H1 (cell line): ENCODE data around the gene SLC4A1AP. TPM values are rescaled to one million over a fixed set of nuclear protein-coding genes. Genes with fewer than 3 reads are reported as not detected.

Experiments
- CTCF ChIA-PET: fragments of 300-600 bp; sonication (Branson Sonifier 250); formaldehyde crosslinking; loops from one replicate; lab custom pipeline; 2021; ENCODE audit not compliant: partially characterized antibody; lab: Charles Lee
- POLR2A ChIA-PET: fragments of 300-600 bp; sonication (Branson Sonifier 250); formaldehyde crosslinking; loops from one replicate; lab custom pipeline; 2021; ENCODE audit warnings: inconsistent platforms; ENCODE audit not compliant: partially characterized antibody; lab: Charles Lee
- DNase-seq, 2 experiments: peaks; one replicate each; pipeline versions ENCODE4 v3.0.0 to v3.0.0-alpha.2; 2010 to 2022; ENCODE audit warnings: low spot score in 2 of 2, low read depth in 1 of 2, mixed read lengths in 1 of 2
- FAIRE-seq: peaks from 2 replicates; lab custom pipeline; 2011; peaks lifted over from hg19 to GRCh38; lab: Jason Lieb, UNC
- H2AFZ ChIP-seq: 2 replicates; pipeline ENCODE4 v1.8.1; 2012; ENCODE audit warnings: low read length, inconsistent platforms
- H2AK5ac ChIP-seq: 2 replicates; pipeline ENCODE4 v1.6.1; 2013; ENCODE audit warnings: low read depth, low read length
- H2BK120ac ChIP-seq: replicated peaks from 2 replicates; pipeline ENCODE3; 2013; ENCODE audit warnings: low read depth, low read length, inconsistent platforms
- H2BK12ac ChIP-seq: 2 replicates; pipeline ENCODE4 v1.6.1; 2013; ENCODE audit warnings: low read depth, low read length
- H2BK15ac ChIP-seq: 2 replicates; pipeline ENCODE4 v1.6.1; 2013; ENCODE audit warnings: low read length
- H2BK20ac ChIP-seq: 2 replicates; pipeline ENCODE4 v1.6.1; 2013; ENCODE audit warnings: low read length
- H2BK5ac ChIP-seq: 2 replicates; pipeline ENCODE4 v1.6.1; 2013; ENCODE audit warnings: low read depth, low read length
- H3K14ac ChIP-seq: 2 replicates; pipeline ENCODE4 v1.6.1; 2013; ENCODE audit warnings: inconsistent platforms; ENCODE audit not compliant: insufficient read length
- H3K18ac ChIP-seq: 2 replicates; pipeline ENCODE4 v1.6.1; 2013; ENCODE audit warnings: low read length; ENCODE audit errors: extremely low read depth
- H3K23ac ChIP-seq: 2 replicates; pipeline ENCODE4 v1.6.1; 2013; ENCODE audit warnings: inconsistent platforms; ENCODE audit not compliant: insufficient read length
- H3K23me2 ChIP-seq: 2 replicates; pipeline ENCODE4 v1.6.1; 2013; ENCODE audit warnings: low read depth, low read length
- H3K27ac ChIP-seq: 2 replicates; pipeline ENCODE4 v1.6.1; 2011; ENCODE audit warnings: low read depth, low read length, inconsistent platforms
- H3K27me3 ChIP-seq, 4 experiments: replicated peaks in 1 of 4; 1 replicate in 1 of 4; 2 replicates in 3 of 4; pipeline versions ENCODE4 v1.6.1 to v1.8.1; 2011 to 2013; ENCODE audit warnings: low read length in 3 of 4, mild to moderate bottlenecking in 3 of 4, inconsistent platforms in 2 of 4, mixed read lengths in 2 of 4, moderate library complexity in 1 of 4; ENCODE audit not compliant: control insufficient read depth in 3 of 4, insufficient read depth in 3 of 4; ENCODE audit errors: extremely low read depth in 1 of 4
- H3K36me3 ChIP-seq, 4 experiments: 2 replicates each; pipeline versions ENCODE4 v1.6.1 to v1.8.1; 2011 to 2013; ENCODE audit warnings: mild to moderate bottlenecking in 4 of 4, low read length in 3 of 4, moderate library complexity in 2 of 4, control low read depth in 1 of 4, inconsistent platforms in 1 of 4; ENCODE audit not compliant: insufficient read depth in 4 of 4, control insufficient read depth in 2 of 4
- H3K4ac ChIP-seq: replicated peaks from 2 replicates; pipeline ENCODE3; 2013; ENCODE audit warnings: low read length, low read depth, mixed read lengths, inconsistent platforms; ENCODE audit not compliant: insufficient read length
- H3K4me1 ChIP-seq, 4 experiments: replicated peaks in 1 of 4; 1 replicate in 1 of 4; 2 replicates in 3 of 4; pipeline versions ENCODE4 v1.6.1 to v1.8.1; 2011 to 2013; ENCODE audit warnings: low read length in 3 of 4, inconsistent platforms in 2 of 4, mixed read lengths in 1 of 4; ENCODE audit not compliant: insufficient read depth in 4 of 4, control insufficient read depth in 3 of 4
- H3K4me2 ChIP-seq, 2 experiments: 2 replicates each; pipeline versions ENCODE4 v1.6.1 to v1.8.1; 2011 to 2013; ENCODE audit warnings: low read depth in 2 of 2, low read length in 2 of 2, control low read depth in 1 of 2, inconsistent platforms in 1 of 2, mild to moderate bottlenecking in 1 of 2; ENCODE audit not compliant: insufficient read depth in 1 of 2
- H3K4me3 ChIP-seq, 4 experiments: fragments of 200-600, 300-600 bp in 1 of 4; sonication (generic), shearing (Covaris generic), sonication (Bioruptor Twin) in 1 of 4; 2 replicates each; pipeline versions ENCODE4 v1.5.1 to v1.8.1; 2011 to 2016; ENCODE audit warnings: low read length in 4 of 4, low read depth in 3 of 4, control low read depth in 2 of 4, inconsistent platforms in 2 of 4, mild to moderate bottlenecking in 2 of 4, mixed read lengths in 1 of 4, moderate library complexity in 1 of 4; ENCODE audit not compliant: insufficient read depth in 2 of 4; ENCODE audit errors: extremely low read depth in 1 of 4
- H3K56ac ChIP-seq: replicated peaks from 2 replicates; pipeline ENCODE3; 2013; ENCODE audit warnings: low read depth, mild to moderate bottlenecking, mixed read lengths, low read length, inconsistent platforms; ENCODE audit not compliant: insufficient read length
- H3K79me1 ChIP-seq: 2 replicates; pipeline ENCODE4 v1.6.1; 2013; ENCODE audit warnings: low read depth, low read length, control low read depth
- H3K79me2 ChIP-seq, 2 experiments: 2 replicates each; pipeline versions ENCODE4 v1.6.1 to v1.8.1; 2012 to 2013; ENCODE audit warnings: low read length in 2 of 2, mild to moderate bottlenecking in 2 of 2, inconsistent platforms in 1 of 2; ENCODE audit not compliant: insufficient read depth in 2 of 2, control insufficient read depth in 1 of 2
- H3K9ac ChIP-seq, 4 experiments: replicated peaks in 1 of 4; 1 replicate in 1 of 4; 2 replicates in 3 of 4; pipeline versions ENCODE4 v1.6.1 to v1.8.1; 2011 to 2013; ENCODE audit warnings: low read depth in 3 of 4, low read length in 3 of 4, control low read depth in 2 of 4, mild to moderate bottlenecking in 2 of 4, moderate library complexity in 2 of 4, inconsistent platforms in 1 of 4; ENCODE audit errors: extremely low read depth in 1 of 4
- H3K9me3 ChIP-seq, 2 experiments: 2 replicates each; pipeline versions ENCODE4 v1.6.1 to v1.8.1; 2012 to 2013; ENCODE audit warnings: mild to moderate bottlenecking in 2 of 2, moderate library complexity in 2 of 2, control low read depth in 1 of 2, inconsistent platforms in 1 of 2, low read depth in 1 of 2, low read length in 1 of 2, mixed read lengths in 1 of 2; ENCODE audit not compliant: insufficient read depth in 2 of 2
- H4K20me1 ChIP-seq, 2 experiments: replicated peaks in 1 of 2; 2 replicates each; pipeline versions ENCODE3 to v1.8.1; 2011 to 2013; ENCODE audit warnings: inconsistent platforms in 2 of 2, low read length in 2 of 2, mild to moderate bottlenecking in 1 of 2; ENCODE audit not compliant: insufficient read depth in 2 of 2, control insufficient read depth in 1 of 2
- H4K5ac ChIP-seq: 2 replicates; pipeline ENCODE4 v1.6.1; 2013; ENCODE audit warnings: low read length, low read depth, mixed read lengths, inconsistent platforms; ENCODE audit not compliant: insufficient read length
- H4K8ac ChIP-seq: 2 replicates; pipeline ENCODE4 v1.8.0; 2013; ENCODE audit warnings: mild to moderate bottlenecking, moderate library complexity, low read length, inconsistent platforms; ENCODE audit not compliant: insufficient read depth; ENCODE audit errors: extremely low read depth
- H4K91ac ChIP-seq: replicated peaks from 2 replicates; pipeline ENCODE3; 2013; ENCODE audit warnings: low read length, mixed read lengths, inconsistent platforms; ENCODE audit not compliant: insufficient read length
- CHD2 ChIP-seq: IDR thresholded peaks from 2 replicates; pipeline ENCODE4 v1.6.1; 2012; ENCODE audit warnings: low read length, improper control_type of control experiment
- CTBP2 ChIP-seq: IDR thresholded peaks from 2 replicates; pipeline ENCODE4 v1.7.0; 2011; ENCODE audit warnings: borderline replicate concordance, mild to moderate bottlenecking, moderate library complexity, mixed read lengths, low read length; ENCODE audit not compliant: insufficient read depth, insufficient read length
- GABPA ChIP-seq: IDR thresholded peaks from 2 replicates; pipeline ENCODE4 v1.6.1; 2011; ENCODE audit warnings: mild to moderate bottlenecking, low read length, moderate library complexity, borderline replicate concordance; ENCODE audit not compliant: insufficient read depth
- JUND ChIP-seq: IDR thresholded peaks from 2 replicates; pipeline ENCODE4 v1.6.1; 2011; ENCODE audit warnings: mild to moderate bottlenecking, improper control_type of control experiment, low read length
- KDM4A ChIP-seq: IDR thresholded peaks from one replicate; pipeline ENCODE4 v1.7.1; 2012; ENCODE audit warnings: low read depth, mild to moderate bottlenecking, moderate library complexity, low read length, inconsistent platforms; ENCODE audit not compliant: severe bottlenecking
- NANOG ChIP-seq: IDR thresholded peaks from 2 replicates; pipeline ENCODE4 v1.6.1; 2011; ENCODE audit warnings: low read length, low read depth, mild to moderate bottlenecking, inconsistent platforms; ENCODE audit not compliant: insufficient read depth, poor library complexity, severe bottlenecking
- RXRA ChIP-seq: IDR thresholded peaks from 2 replicates; pipeline ENCODE4 v1.6.1; 2011; ENCODE audit warnings: low read depth, mild to moderate bottlenecking, low read length, moderate library complexity; ENCODE audit not compliant: insufficient read depth
- SIX5 ChIP-seq: IDR thresholded peaks from 2 replicates; pipeline ENCODE4 v1.6.1; 2011; ENCODE audit warnings: mild to moderate bottlenecking, low read depth, low read length
- USF2 ChIP-seq: IDR thresholded peaks from 2 replicates; pipeline ENCODE4 v1.6.1; 2011; ENCODE audit warnings: low read length, improper control_type of control experiment
- ZNF274 ChIP-seq: IDR thresholded peaks from 2 replicates; pipeline ENCODE4 v1.7.0; 2012; ENCODE audit warnings: low read length, borderline replicate concordance; ENCODE audit errors: extremely low read depth
- WGBS, 2 experiments: shearing (Covaris generic) in 1 of 2; methylation state at CpG; one replicate each; pipeline versions ENCODE4 v1.1.6 to v1.1.7; 2013 to 2015; ENCODE audit warnings: low lambda C conversion rate in 2 of 2, mixed read lengths in 2 of 2, inconsistent platforms in 1 of 2, low coverage in 1 of 2, missing lambda C conversion rate in 1 of 2; ENCODE audit not compliant: insufficient replicate concordance in 2 of 2, insufficient coverage in 1 of 2, insufficient read length in 1 of 2; ENCODE audit errors: extremely low coverage in 1 of 2, missing lambda C conversion rate in 1 of 2; 5-methylcytosine and 5-hydroxymethylcytosine counted together
- polyA plus RNA-seq, 7 experiments: library from polyadenylated mRNA; depleted of rRNA in 3 of 7; stranded (reverse) in 5 of 7; unstranded in 2 of 7; fragments of >200 nt in 5 of 7; fragments of 200-250 nt in 2 of 7; gene quantifications; 1 replicate in 5 of 7; 2 replicates in 1 of 7; 4 replicates in 1 of 7; pipeline versions ENCODE4 v1.2.1 to v1.2.3, GENCODE V29; 2011 to 2013; ENCODE audit warnings: missing spikeins in 2 of 7, mixed read lengths in 2 of 7
- total RNA-seq: library from RNA; stranded (reverse); fragmentation: NEBNext Ultra II Directional; extraction: Animal tissue kit (Norgen Biotek cat#: 25700); gene quantifications from 2 replicates; pipeline ENCODE4 v1.2.1, GENCODE V29; 2021

Gene SLC4A1AP
- total and polyA plus RNA-seq, 2 of the 8 experiments (the other 6 are each of a cell fraction or from before 2014, with no cell fraction given), result 8.1 to 18.4 TPM

DNA sequence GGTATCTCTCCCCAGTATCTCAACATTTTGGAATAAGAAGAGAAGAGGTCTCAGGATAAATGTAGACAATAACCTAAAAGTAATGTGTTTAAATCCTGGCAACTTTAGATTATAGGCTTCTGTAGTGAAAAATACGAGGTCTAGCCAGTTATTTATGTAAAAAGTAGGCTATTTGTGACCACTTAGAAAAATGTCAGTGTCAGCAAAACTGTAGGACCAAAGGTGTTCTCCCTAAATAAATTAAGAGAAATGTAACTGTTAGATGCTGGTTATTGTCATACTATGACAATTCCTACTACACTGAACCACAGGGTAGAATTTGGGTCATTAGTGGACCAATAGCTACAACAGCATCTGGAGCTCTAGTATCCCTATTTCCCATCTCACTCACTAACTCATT is 2.3 kb upstream of the SLC4A1AP start:
- Histone ChIP-seq H2BK15ac (no peak overlapping the region), H3K9ac (no peak overlapping the region), H2BK20ac (no peak overlapping the region), H3K23ac (no peak overlapping the region), H2AK5ac (no peak overlapping the region), H3K18ac (no peak overlapping the region), H3K27ac (no peak overlapping the region), H3K79me2 (peaks cover 0 to 24% of the 10 kb centered on the region in 2 experiments; a peak in 2 of 4 replicates), H3K4me3 (no peak overlapping the region), H3K14ac (no peak overlapping the region), H3K23me2 (peaks cover 8% of the 10 kb centered on the region; the same call in 1 of the 2 replicates), H3K4me2 (no peak overlapping the region), H2BK12ac (no peak overlapping the region), H3K27me3 (no peaks in the 10 kb centered on the region), H3K4me1 (peaks cover 0 to 1% (median 0%) of the 10 kb centered on the region in 4 experiments; a peak in 2 of 7 replicates), H4K20me1 (no peaks in the 10 kb centered on the region), H4K8ac (no peak overlapping the region), H3K36me3 (peaks cover 0 to 41% (median 18%) of the 10 kb centered on the region in 4 experiments; a peak in 5 of 8 replicates), H3K9me3 (no peaks in the 10 kb centered on the region), H2BK120ac (no peak overlapping the region), H3K79me1 (no peaks in the 10 kb centered on the region), H4K5ac (no peak overlapping the region), H2BK5ac (no peak overlapping the region), H2AFZ (no peak overlapping the region), H4K91ac (no peak overlapping the region), H3K4ac (no peak overlapping the region), H3K56ac (no peak overlapping the region)
- DNase-seq (no peak), FAIRE-seq (no peak)
- TF ChIP-seq GABPA (no peak), JUND (no peak), RXRA (no peak), SIX5 (no peak), CTBP2 (no peak), ZNF274 (no peak), NANOG (no peak), CHD2 (no peak), KDM4A (no peak), USF2 (no peak)
- ChIA-PET POLR2A (interaction anchor here (1.4 kb wide), 1 partner anchor 33 kb away, joined by 3 read pairs; no protein-coding TSS in a partner anchor), CTCF (no interaction called here)
- 83% methylated on average over 1 of the region's 1 CpG; no CpG with 5 or more reads in 1 of the 2 experiments for WGBS, 2 experiments
